Fibroblast of skin of right biceps (primary cell): Measurements from ENCODE around the gene B4GALT1.
"Not testable (repeated sequence)": the region's sequence is repeated elsewhere in the genome, so short reads cannot be mapped to it uniquely, and the experiment has no call there.

Experiments
- DNase-seq: peaks from one replicate; pipeline ENCODE4 v3.0.0-alpha.2; 2013

Gene B4GALT1

GRCh38 chr9:33161011-33161588, 6.0 kb downstream of the B4GALT1 start:
- peak; percentile 99 for DNase-seq

- not testable (repeated sequence) for DNase-seq
These were observed 6.7 kb downstream of the B4GALT1 start for GRCh38 chr9:33160446-33160845.

GRCh38 chr9:33159777-33160127, 7.4 kb downstream of the B4GALT1 start:
- peak; percentile 75 for DNase-seq

GRCh38 chr9:33158843-33159776, 8.0 kb downstream of the B4GALT1 start:
- peak; percentile 51 for DNase-seq

- no peak for DNase-seq
These were observed 8.9 kb downstream of the B4GALT1 start for GRCh38 chr9:33157960-33158842.

- DNase-seq = peak; percentile 62
These were observed 11.7 kb downstream of the B4GALT1 start for GRCh38 chr9:33155393-33155792.

GRCh38 chr9:33154371-33154770, 12.8 kb downstream of the B4GALT1 start:
- no peak for DNase-seq

- no peak for DNase-seq
These were observed 13.5 kb downstream of the B4GALT1 start for GRCh38 chr9:33153666-33154065.

- no peak for DNase-seq
These were observed 14.1 kb downstream of the B4GALT1 start for GRCh38 chr9:33153001-33153400.

GRCh38 chr9:33151601-33152000, 15.5 kb downstream of the B4GALT1 start:
- DNase-seq = no peak

- peak; percentile 98 for DNase-seq
These were observed 16.1 kb downstream of the B4GALT1 start for GRCh38 chr9:33151007-33151557.

- DNase-seq = no peak
These were observed 18.6 kb downstream of the B4GALT1 start for GRCh38 chr9:33148367-33149014.

GRCh38 chr9:33147416-33148169, 19.5 kb downstream of the B4GALT1 start:
- DNase-seq = no peak

GRCh38 chr9:33146298-33146697, 20.8 kb downstream of the B4GALT1 start:
- no peak for DNase-seq

GRCh38 chr9:33144551-33144950, 22.6 kb downstream of the B4GALT1 start:
- no peak for DNase-seq

- peak; percentile 53 for DNase-seq
These were observed 23.9 kb downstream of the B4GALT1 start for GRCh38 chr9:33143241-33143661.

- no peak for DNase-seq
These were observed 24.6 kb downstream of the B4GALT1 start for GRCh38 chr9:33142535-33142934.

- no peak for DNase-seq
These were observed 26.5 kb downstream of the B4GALT1 start for GRCh38 chr9:33140401-33141360.

- peak; percentile 87 for DNase-seq
These were observed 27.5 kb downstream of the B4GALT1 start for GRCh38 chr9:33139421-33140228.

GRCh38 chr9:33138768-33139167, 28.4 kb downstream of the B4GALT1 start:
- DNase-seq = no peak
